Measurements from ENCODE around the gene HDAC4. TPM values are rescaled to one million over a fixed set of nuclear protein-coding genes. Genes with fewer than 3 reads are reported as not detected.

Gene HDAC4
- total RNA-seq, 1 experiment from 2014 or later, result 32.0 TPM

DNA sequence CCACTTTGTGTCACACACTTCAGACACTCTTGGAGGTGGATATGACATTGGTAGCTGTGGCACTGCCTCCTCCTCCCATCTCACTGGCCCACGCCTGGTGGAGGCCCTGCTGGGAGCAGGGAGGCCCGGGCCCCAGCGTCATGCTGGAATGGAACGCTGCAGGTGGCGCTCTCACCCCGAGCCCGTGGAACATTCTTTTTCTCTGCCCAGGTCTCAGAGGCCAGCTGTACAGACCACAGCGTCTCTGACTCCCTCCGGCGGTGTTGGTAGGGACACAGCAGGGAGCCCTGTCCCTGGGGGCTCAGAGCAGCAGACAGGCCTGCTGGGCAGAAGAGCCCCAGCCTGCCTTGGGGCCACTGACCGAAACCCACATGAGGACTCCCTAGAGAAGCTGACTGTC, 334.9 kb downstream of the HDAC4 start:
- Mint-ChIP-seq H3K9me3 (no peaks in the 10 kb centered on the region; a peak in 1 of 5 replicates), H3K27me3 (ENCODE audit: low read depth) (no peaks in the 10 kb centered on the region), H3K36me3 (ENCODE audit: insufficient read depth in 1 of 3, low read depth in 3 of 3) (peaks cover 8 to 25% (median 20%) of the 10 kb centered on the region in 3 experiments), H3K27ac (no peak overlapping the region), H3K4me1 (peaks cover 0 to 12% of the 10 kb centered on the region in 2 experiments; a peak in 2 of 4 replicates), H3K4me3 (no peak overlapping the region)
- H2AFZ ChIP-seq (ENCODE audit: low read length), result no peak overlapping the region
- H2BK12ac ChIP-seq (ENCODE audit: insufficient read length, low read depth, low read length), result no peak overlapping the region
- H3K4ac ChIP-seq (ENCODE audit: low read depth, low read length), result no peak overlapping the region
- H4K8ac ChIP-seq (replicated peaks; ENCODE audit: insufficient read length, low read depth, low read length), result no peak overlapping the region
- no peak overlapping the region for H3K14ac ChIP-seq (ENCODE audit: insufficient read depth, low read length)
- TF ChIP-seq, protein P1, sequence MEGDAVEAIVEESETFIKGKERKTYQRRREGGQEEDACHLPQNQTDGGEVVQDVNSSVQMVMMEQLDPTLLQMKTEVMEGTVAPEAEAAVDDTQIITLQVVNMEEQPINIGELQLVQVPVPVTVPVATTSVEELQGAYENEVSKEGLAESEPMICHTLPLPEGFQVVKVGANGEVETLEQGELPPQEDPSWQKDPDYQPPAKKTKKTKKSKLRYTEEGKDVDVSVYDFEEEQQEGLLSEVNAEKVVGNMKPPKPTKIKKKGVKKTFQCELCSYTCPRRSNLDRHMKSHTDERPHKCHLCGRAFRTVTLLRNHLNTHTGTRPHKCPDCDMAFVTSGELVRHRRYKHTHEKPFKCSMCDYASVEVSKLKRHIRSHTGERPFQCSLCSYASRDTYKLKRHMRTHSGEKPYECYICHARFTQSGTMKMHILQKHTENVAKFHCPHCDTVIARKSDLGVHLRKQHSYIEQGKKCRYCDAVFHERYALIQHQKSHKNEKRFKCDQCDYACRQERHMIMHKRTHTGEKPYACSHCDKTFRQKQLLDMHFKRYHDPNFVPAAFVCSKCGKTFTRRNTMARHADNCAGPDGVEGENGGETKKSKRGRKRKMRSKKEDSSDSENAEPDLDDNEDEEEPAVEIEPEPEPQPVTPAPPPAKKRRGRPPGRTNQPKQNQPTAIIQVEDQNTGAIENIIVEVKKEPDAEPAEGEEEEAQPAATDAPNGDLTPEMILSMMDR (conservative IDR thresholded peaks at IDR 0.05), result no peak
- H3K23ac ChIP-seq (ENCODE audit: insufficient read length, low read depth, low read length), result no peak overlapping the region
- no peak overlapping the region for H3K27ac ChIP-seq (ENCODE audit: insufficient read length, low read depth, low read length)
- H4K20me1 ChIP-seq (ENCODE audit: control insufficient read depth, insufficient read depth, insufficient read length), result no peaks in the 10 kb centered on the region
- H3K9me3 ChIP-seq (ENCODE audit: control insufficient read depth, low read depth, low read length), result no peaks in the 10 kb centered on the region
- no peak overlapping the region for H4K91ac ChIP-seq (ENCODE audit: insufficient read length, low read depth, low read length)
- no peak overlapping the region for H3K56ac ChIP-seq (ENCODE audit: insufficient read length, low read depth, low read length)
- H3K79me2 ChIP-seq (ENCODE audit: insufficient read depth, low read length), result no peaks in the 10 kb centered on the region
- no peak overlapping the region for H2BK15ac ChIP-seq (ENCODE audit: low read depth, low read length)
- no peak overlapping the region for H2BK20ac ChIP-seq (ENCODE audit: low read depth, low read length, poor library complexity, severe bottlenecking)
- no peak for DNase-seq
- no peak overlapping the region for H4K5ac ChIP-seq (ENCODE audit: insufficient read length, low read depth, low read length)
- H3K27me3 ChIP-seq (ENCODE audit: insufficient read depth, low read length), result no peaks in the 10 kb centered on the region
- no peaks in the 10 kb centered on the region for H3K79me1 ChIP-seq (ENCODE audit: insufficient read depth, low read depth, low read length, poor library complexity, severe bottlenecking)
- H3K23me2 ChIP-seq (ENCODE audit: insufficient read length, low read depth, low read length, poor library complexity, severe bottlenecking), result no peaks in the 10 kb centered on the region
- no CpG with 5 or more reads among the region's 11 CpGs for WGBS (ENCODE audit: extremely low coverage, insufficient read length, low lambda C conversion rate)
- no peak overlapping the region for H2BK5ac ChIP-seq (ENCODE audit: insufficient read length, low read length)
- H2AK5ac ChIP-seq (ENCODE audit: insufficient read length, low read length), result no peak overlapping the region
- no peak overlapping the region for H3K18ac ChIP-seq (ENCODE audit: insufficient read length, low read depth, low read length)
- H3K9ac ChIP-seq (ENCODE audit: extremely low read depth, insufficient read length, low read length), result no peak overlapping the region
- H2BK120ac ChIP-seq (ENCODE audit: low read depth, low read length, poor library complexity, severe bottlenecking), result no peak overlapping the region
- no peak overlapping the region for H3T11ph ChIP-seq (ENCODE audit: low read length)
- H3K4me1 ChIP-seq (ENCODE audit: insufficient read depth, low read length), result no peaks in the 10 kb centered on the region
- no peak overlapping the region for H3K4me2 ChIP-seq (ENCODE audit: insufficient read depth, insufficient read length, low read length)
